Activated CD4-positive, alpha-beta T cell treated with anti-CD3 and anti-CD28 coated beads, Interleukin-2, amount 50 U/mL, for 1 hour (primary cell): ENCODE data around the gene PKN2.
A peak's percentile ranks its signal among the peaks of the same experiment; 100 is the strongest.

Experiments used
- DNase-seq: peaks from one replicate; pipeline ENCODE4 v3.0.0-alpha.2; 2020

PKN2 gene

DNA sequence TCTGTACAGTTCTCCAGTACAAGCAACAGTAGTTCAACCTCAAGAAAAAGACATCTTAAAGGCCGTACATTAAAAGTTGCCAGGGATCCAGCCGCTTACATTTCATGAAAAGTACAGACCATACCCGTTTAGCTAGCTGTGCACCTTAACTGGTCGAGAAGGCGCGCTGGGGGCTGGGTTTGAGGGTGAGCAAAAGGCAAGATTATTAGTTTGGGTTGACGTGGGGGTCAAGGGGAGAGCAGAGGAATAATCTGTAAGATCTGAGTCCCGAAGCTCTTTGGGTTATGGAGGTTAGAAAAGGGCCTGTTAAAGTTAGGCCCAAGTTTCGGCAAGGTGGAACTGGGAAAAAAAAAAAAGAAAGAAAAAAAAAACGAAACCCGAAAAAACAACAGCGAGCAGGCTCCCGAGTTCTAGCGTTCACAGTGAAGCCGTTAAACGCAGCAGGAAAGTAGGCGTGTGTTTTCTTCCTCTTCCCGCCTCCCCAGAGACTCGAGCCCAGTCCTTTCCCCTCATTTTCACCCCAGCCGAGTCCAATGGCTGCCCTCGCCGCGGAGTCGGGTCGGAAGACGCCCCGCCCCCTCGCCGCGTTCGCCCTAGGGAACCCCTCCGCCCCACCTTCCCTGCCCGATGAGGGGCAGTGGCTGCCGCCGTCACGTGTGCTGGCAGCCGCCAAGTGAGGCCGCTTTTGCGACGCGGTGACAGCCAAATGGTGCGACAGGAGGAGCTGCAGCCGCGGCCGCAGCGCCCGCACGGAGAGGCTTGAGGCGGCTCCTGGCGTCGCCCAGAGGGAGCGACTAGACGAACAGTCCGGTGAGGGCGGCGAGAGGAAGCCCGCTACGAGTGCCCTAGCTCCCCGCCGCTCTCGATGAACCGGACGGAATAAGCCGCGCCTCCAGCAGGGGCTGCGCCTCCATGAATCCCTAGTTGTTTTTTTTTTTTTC, at the start of gene PKN2:
Gene PKN2 (plus strand): TSS at position 733 of the 941 bp plus-strand sequence. CDS start 308 bp downstream, outside the sequence.
- DNase-seq, result peak; percentile 97

DNA sequence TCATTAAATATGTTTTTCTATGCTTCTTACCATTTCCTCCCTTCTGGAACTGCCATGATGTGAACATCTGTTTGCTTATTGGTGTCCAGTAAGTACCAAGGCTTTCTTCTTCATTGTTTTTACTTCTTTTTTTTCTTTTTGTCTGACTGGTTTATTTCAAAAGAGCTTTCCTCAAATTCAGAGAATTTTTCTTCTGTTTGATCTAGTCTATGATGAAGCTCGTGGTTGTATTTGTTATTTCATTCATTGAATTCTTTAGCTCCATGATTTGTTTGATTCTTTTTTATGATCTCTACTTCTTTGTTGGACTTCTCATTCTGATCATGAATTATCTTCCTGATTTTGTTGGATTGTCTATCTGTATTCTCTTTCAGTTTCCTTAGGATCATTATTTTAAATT, 49.5 kb upstream of the PKN2 start:
- DNase-seq, result no peak

- DNase-seq, result no peak
Observed at GRCh38 chr1:88640060-88640459, 44.0 kb upstream of the PKN2 start.

DNA sequence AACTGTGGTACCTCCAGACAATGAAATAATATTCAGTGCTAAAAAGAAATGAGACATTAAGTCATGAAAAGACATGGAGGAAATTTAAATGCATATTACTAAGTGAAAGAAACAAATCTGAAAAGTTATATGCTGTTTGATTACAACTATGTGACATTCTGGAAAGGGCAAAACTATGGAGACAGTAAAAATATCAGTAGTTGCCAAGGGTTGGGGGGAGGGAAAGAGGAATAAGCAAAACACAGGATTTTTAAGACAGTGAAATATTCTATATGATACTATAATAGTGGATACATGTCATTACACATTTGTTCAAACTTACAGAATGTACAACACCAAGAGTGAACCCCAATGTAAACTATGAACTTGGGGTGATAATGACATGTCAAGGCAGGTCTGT, 38.2 kb upstream of the PKN2 start:
- no peak for DNase-seq

GRCh38 chr1:88646476-88647248, 37.4 kb upstream of the PKN2 start:
- DNase-seq, result no peak

- no peak for DNase-seq
Observed at GRCh38 chr1:88647249-88647645, 36.8 kb upstream of the PKN2 start.

- DNase-seq, result no peak
Observed at GRCh38 chr1:88647749-88648415, 36.2 kb upstream of the PKN2 start.

DNA sequence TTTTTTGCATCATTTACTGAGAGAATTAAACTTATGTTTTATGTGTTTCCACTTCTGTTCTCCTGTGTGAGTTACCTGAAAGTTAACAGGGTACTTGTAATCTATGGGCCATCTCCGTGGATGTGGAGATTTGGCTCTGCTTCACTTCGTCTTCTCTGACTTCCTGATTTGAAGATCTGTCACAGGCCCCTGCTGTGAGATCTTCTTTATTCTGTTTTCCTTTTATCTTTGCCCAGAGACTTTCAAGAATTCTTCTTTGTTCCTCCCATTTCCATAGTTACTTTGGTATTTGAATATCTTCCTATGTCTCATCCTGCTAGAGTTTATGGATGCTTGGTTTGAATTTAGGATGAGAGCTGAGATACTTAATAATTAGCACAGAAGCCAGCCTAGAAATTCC, 35.4 kb upstream of the PKN2 start:
- DNase-seq, result no peak

- DNase-seq, result no peak
Observed at GRCh38 chr1:88649932-88650331, 34.1 kb upstream of the PKN2 start.

GRCh38 chr1:88650676-88651418, 33.2 kb upstream of the PKN2 start:
- DNase-seq, result no peak

GRCh38 chr1:88655140-88655539, 28.9 kb upstream of the PKN2 start:
- no peak for DNase-seq

DNA sequence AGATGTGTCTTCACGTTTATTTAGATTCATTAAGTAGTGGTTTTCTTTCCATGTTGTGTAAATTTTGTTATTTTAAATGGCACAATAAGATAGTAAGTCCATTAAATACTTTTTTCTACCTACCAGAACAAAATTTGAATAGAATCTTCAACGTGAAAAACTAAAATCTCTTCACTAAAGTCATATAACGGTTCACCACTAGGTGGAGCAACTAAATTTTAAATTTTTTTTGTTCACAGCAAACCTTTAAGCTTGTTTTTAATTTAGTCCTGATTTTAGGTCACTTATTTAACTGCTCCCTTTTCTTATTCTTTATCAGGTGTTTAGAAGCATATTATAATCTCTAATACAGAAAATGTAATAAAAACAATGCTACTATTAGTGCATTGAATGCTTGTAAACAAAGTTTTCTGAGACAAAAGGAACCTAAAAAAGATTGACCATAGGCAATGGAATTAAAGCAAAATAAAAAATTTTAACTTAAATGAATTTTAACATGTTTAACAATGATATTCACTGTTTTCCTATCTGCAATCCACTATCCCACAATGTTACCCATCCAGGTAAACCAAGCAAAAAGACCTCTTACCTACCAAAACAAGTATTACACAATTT, 28.3 kb upstream of the PKN2 start:
- DNase-seq, result no peak

DNA sequence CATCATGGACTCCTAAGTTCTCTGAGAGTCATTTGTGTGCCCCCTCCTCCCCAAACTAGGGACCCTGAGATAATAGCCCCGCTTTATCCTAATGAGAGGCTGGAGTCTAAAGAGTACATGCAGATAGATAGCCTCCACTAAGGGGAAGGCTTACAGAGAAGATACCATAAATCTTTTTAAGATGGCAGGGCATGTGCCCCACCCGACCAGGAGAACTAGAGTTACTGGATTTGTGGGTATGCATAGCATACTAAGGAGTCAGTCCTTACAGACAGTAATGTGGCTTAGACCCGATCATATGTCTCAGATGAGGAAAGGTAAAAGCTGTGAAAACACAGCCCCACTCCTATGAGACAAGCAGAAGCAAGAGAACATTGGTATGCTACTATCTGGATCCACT, 25.7 kb upstream of the PKN2 start:
- DNase-seq, result no peak

DNA sequence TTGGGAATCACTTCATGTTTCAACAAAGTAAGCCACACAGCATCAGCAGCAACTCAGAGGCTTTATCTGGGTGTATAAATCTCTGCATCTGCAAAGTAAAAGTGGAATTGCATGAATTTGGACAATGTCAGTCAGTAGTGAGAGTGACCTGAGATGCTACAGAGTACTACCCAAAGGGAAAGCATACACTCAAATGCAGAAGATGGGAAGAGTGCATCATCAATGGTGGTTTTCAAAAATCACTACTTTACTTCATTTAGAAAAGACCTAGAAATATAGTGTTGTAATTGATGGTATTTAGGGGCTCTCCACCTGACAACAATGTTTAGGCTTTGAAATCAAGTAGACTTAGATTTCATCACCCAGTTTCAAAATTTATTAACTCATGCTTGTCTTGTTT, 24.5 kb upstream of the PKN2 start:
- DNase-seq, result no peak

DNA sequence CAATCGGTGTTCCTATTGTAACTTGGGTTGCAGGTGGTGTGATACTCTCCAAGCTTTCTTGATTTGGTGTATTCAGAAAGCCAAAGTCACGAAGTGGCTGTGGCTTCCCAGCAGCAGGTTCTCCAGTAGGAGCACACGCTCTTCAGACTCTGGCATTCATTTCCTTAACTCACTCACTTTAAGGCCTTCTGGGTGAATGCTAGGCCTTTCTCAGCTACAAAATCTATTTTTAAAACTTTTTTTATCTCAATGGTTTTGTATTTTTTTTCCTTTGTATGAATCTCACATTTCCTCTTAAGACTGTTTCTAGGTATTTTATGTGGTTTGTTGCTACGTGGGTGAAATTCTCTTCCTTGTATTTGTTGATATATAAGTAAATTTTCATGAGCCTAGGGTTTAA, 22.9 kb upstream of the PKN2 start:
- no peak for DNase-seq

- DNase-seq, result no peak
Observed at GRCh38 chr1:88661951-88662699, 21.9 kb upstream of the PKN2 start.

GRCh38 chr1:88662723-88663122, 21.4 kb upstream of the PKN2 start:
- no peak for DNase-seq

DNA sequence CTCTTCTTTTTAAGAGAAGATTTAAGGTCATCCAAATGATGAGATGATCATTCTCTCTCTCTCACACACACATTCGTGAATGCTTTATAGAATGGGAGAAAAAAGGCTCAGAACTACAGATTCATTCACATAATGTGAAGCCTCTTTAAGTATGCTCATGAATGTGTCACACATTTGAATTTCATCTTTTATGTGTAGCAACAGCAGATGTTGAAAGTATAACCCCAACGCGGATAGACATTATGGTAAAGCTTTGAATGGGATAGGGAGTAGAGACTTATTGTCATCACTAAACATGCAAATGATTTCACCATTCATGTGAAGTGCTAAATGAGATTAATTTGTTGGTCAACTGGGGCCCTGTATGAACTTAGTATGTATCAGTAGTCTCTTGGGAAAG, 15.7 kb upstream of the PKN2 start:
- no peak for DNase-seq

GRCh38 chr1:88670462-88670861, 13.6 kb upstream of the PKN2 start:
- DNase-seq, result no peak

GRCh38 chr1:88673446-88673845, 10.6 kb upstream of the PKN2 start:
- no peak for DNase-seq

- no peak for DNase-seq
Observed at GRCh38 chr1:88678405-88678804, 5.7 kb upstream of the PKN2 start.

DNA sequence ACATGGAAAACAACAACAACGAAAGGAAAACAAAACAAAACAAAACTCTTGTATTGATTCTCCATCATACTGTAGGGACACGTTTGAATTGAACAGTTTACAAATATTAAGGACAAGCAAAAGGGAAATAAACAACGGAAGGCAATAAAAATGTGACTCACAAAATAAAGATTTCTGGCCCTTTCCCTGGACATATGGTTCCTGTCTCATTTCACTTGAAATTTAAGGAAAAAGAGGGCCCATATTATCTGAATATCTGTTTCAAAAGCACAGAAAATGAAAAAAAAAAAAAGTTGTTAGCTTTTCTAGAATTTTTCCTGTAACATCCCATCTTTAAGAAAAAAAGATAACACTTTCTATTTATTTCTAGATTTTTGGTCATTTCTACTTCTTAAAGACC, 3.6 kb upstream of the PKN2 start:
- no peak for DNase-seq
